AML-193 (cell line): Measurements from ENCODE around the gene CRYBB1.

ENCODE experiments used
- DNase-seq, 2 experiments: peaks; one replicate each; lab custom pipeline; 2025; lab: John Stamatoyannopoulos, UW

The CRYBB1 gene

DNA sequence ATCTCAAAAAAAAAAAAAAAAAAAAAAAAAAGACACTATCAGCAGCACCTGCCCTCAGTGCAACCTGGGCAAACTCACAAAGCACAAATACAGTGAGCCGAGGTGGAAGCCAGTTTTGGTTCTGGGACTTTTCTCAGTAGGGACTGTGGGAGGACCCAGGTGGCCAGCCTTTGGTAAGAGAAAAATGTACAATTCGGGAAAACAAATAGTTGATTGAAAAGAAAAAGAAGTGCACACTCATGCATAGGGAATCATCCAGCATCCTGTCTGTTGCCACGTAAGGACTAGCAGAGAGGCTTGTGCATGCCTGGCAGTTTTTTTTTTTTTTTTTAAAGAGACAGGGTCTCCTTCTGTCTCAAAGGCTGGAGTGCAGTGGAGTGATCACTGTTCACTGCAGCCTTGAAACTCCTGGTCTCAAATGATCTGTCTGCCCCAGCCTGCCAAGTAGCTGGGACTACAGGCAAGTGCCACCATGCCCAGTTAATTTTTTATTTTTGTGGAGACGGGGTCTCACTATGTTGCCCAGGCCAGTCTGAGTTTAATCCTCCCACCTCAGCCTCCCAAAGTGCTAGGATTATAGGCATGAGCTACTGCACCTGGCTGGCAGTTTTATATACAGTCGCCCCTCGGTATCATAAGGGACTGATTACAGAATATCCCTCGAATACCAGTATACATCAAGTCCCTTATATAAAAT is 64.6 kb downstream of the CRYBB1 start:
- DNase-seq: no peak

DNA sequence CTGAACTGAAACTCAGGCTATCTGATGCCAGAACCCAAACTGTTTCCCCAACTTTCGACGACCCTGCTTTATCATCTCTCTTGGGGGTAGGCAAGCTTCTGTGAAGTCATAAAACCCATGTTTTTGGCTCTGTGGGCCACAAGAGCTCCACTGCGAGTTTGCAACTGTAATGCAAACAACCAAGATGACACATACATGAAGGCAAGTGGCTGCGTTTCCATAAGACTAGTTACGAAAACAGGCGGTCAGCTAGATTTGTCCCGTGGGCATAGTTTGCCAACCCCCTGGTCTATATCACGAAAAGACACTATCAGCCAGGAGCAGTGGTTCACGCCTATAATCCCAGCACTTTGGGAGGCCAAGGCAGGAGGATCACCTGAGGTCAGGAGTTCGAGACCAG is 65.4 kb downstream of the CRYBB1 start:
- no peak for DNase-seq

DNA sequence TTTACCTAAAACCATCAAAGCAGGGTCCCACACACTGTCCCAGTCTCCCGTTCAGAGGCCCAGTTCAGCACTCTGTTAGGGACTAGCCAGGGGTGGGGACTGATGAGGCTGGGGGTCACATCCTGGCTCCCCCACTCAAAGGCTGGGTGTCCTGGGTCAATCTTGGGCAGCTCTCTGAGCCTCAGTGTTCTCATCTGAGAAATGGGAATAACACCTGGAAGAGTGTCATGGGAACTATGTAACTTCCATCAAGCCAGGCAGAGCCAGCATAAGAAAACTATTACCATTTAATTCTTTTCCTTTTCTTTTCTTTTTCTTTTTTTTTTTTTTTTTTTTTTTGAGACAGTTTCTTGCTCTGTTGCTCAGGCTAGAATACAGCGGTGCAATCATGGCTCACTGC is 66.3 kb downstream of the CRYBB1 start:
- no peak for DNase-seq

GRCh38 chr22:26550498-26551033 is 67.3 kb downstream of the CRYBB1 start:
- no peak for DNase-seq

GRCh38 chr22:26549902-26550497 is 67.8 kb downstream of the CRYBB1 start:
- DNase-seq: no peak
